Activated T-cell treated with anti-CD3 and anti-CD28 coated beads, Interleukin-2, amount 50 U/mL, for 4 hours (primary cell): ENCODE data around the gene RAD51D. TPM values are rescaled to one million over a fixed set of nuclear protein-coding genes. Genes with fewer than 3 reads are reported as not detected.
A peak's percentile ranks its signal among the peaks of the same experiment; 100 is the strongest.
"Not testable (repeated sequence)": the region's sequence is repeated elsewhere in the genome, so short reads cannot be mapped to it uniquely, and the experiment has no call there.

Source experiments
- ATAC-seq, 2 donors: fragments of 200-7000 bp; cut with Tn5 transposase; one replicate each; pipeline ENCODE4 v1.10.0; 2021
- DNase-seq: peaks from one replicate; pipeline ENCODE4 v3.0.0-alpha.2; 2020
- H3K27me3 Mint-ChIP-seq: one replicate; pipeline ENCODE4 v1.8.0; 2021; ENCODE audit warnings: low read depth, mixed read lengths
- H3K36me3 Mint-ChIP-seq: one replicate; pipeline ENCODE4 v1.8.0; 2022; ENCODE audit warnings: mixed read lengths; ENCODE audit not compliant: insufficient read depth
- H3K4me1 Mint-ChIP-seq: one replicate; pipeline ENCODE4 v1.8.0; 2021; ENCODE audit warnings: low read depth, mixed read lengths
- H3K4me3 Mint-ChIP-seq: one replicate; pipeline ENCODE4 v1.8.0; 2021; ENCODE audit warnings: mild to moderate bottlenecking, moderate library complexity, mixed read lengths
- H3K9me3 Mint-ChIP-seq: one replicate; pipeline ENCODE4 v1.8.0; 2021; ENCODE audit warnings: mixed read lengths
- total RNA-seq, 3 donors: library from RNA; stranded (reverse); gene quantifications; one replicate each; pipeline ENCODE4 v1.2.1, GENCODE V29; 2021

The RAD51D gene
- total RNA-seq, 3 donors from 2014 or later, result 20.6 to 24.5 (median 23.4) TPM

DNA sequence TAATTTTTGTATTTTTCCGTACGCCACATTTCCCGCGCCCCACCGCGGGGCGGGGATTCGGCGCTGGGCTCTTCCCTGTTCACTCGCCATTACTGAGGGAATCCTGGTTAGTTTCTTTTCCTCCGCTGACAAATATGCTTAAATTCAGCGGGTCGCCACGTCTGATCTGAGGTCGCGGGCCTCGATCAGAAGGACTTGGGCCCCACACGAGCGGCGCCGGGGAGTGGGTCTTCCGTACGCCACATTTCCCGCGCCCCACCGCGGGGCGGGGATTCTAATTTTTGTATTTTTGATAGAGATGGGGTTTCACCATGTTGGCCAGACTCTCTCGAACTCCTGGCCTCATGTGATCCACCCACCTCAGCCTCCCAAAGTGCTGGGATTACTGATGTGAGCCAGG is 31.4 kb upstream of the RAD51D start:
- not testable (repeated sequence) for DNase-seq, H3K9me3 Mint-ChIP-seq, H3K27me3 Mint-ChIP-seq, H3K36me3 Mint-ChIP-seq, H3K4me1 Mint-ChIP-seq, ATAC-seq, H3K4me3 Mint-ChIP-seq

DNA sequence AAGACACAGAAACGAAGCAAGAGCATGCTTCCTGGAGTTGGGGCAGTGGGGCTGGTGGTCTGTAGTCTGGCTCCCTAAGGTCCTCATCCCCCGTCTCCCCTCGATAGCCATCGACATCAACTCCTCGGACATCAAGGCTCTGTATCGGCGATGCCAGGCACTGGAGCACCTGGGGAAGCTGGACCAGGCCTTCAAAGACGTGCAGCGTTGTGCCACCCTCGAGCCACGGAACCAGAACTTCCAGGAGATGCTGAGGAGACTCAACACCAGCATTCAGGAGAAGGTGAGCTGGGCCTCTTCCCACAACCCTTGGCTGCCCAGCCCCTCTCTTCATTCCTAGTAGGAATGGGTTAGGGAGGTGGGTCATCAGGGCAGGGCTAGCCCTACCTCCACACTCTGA is 30.3 kb upstream of the RAD51D start:
- Mint-ChIP-seq H3K9me3 (no peaks in the 10 kb centered on the region), H3K27me3 (peaks cover 4% of the 10 kb centered on the region), H3K4me1 (no peaks in the 10 kb centered on the region), H3K36me3 (no peaks in the 10 kb centered on the region), H3K4me3 (no peak overlapping the region)
- ATAC-seq, result no peak
- no peak for DNase-seq

DNA sequence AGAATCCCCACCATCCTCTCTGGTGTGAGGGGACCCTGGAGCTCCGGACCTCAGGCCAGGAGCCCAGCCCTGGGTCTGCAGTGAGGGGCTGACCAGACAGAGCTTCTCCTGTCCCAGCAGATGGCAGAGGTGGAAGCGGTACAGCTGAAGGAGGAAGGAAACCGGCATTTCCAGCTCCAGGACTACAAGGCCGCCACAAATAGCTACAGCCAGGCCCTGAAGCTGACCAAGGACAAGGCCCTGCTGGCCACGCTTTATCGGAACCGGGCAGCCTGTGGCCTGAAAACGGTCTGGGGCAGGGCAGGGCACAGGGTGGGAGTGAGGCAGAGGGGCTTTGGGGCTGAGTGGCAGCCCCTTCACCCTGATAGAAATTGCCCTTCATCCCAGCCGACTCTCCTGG is 28.5 kb upstream of the RAD51D start:
- ATAC-seq (no peak), DNase-seq (no peak)
- Mint-ChIP-seq H3K36me3 (no peaks in the 10 kb centered on the region), H3K4me1 (no peaks in the 10 kb centered on the region), H3K9me3 (no peaks in the 10 kb centered on the region), H3K27me3 (peaks cover 4% of the 10 kb centered on the region), H3K4me3 (no peak overlapping the region)

GRCh38 chr17:35147375-35147905 is 27.8 kb upstream of the RAD51D start, which contains the start of gene UNC45B:
UNC45B (plus strand) TSS chr17:35147817; CDS start chr17:35148264, 447 bp downstream.
- Mint-ChIP-seq H3K4me1 (peaks cover under 1% of the 10 kb centered on the region), H3K36me3 (no peaks in the 10 kb centered on the region), H3K27me3 (peaks cover 3% of the 10 kb centered on the region), H3K4me3 (no peak within 1 kb of the TSS), H3K9me3 (no peaks in the 10 kb centered on the region)
- DNase-seq, result no peak
- ATAC-seq, result no peak

DNA sequence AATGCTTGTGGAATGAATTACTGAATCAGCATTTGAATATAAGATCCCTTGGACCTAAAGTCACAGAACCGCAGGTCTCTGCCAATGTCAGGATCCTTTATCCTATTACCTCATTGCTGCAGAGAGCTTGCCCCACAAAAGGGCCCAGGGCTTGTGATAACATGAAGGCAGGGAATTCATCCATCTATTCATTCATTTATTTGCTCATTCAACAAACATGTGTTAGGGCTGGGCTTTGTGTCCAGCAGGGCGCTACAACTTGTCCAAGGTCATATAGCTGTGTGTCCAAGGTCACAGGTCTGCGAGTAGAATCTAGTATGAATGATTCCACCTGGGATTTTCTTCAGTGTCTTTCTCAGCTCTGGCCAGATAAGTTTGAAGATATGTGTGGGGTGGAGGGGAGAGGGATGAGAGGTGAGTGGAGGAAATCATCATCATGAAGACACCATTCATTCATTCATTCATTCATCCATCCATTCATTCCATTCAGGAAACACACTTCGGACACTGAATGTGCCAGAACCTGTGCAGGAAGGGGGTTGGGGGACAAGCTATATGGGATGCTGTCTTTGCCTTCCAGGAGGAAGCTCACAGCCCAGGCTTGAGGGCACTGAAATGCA is 26.7 kb upstream of the RAD51D start:
- peaks cover 4% of the 10 kb centered on the region for H3K4me1 Mint-ChIP-seq
- no peak for ATAC-seq
- H3K36me3 Mint-ChIP-seq, result no peaks in the 10 kb centered on the region
- H3K27me3 Mint-ChIP-seq, result no peaks in the 10 kb centered on the region
- no peaks in the 10 kb centered on the region for H3K9me3 Mint-ChIP-seq
- H3K4me3 Mint-ChIP-seq, result no peak overlapping the region
- no peak for DNase-seq

- no peaks in the 10 kb centered on the region for H3K27me3 Mint-ChIP-seq
- H3K9me3 Mint-ChIP-seq, result no peaks in the 10 kb centered on the region
- ATAC-seq (no peak), DNase-seq (no peak)
- H3K4me1 Mint-ChIP-seq, result peaks cover 9% of the 10 kb centered on the region
- H3K4me3 Mint-ChIP-seq, result no peak overlapping the region
- no peaks in the 10 kb centered on the region for H3K36me3 Mint-ChIP-seq
These were observed 25.2 kb upstream of the RAD51D start for GRCh38 chr17:35144840-35145239.

GRCh38 chr17:35142467-35142796 is 22.8 kb upstream of the RAD51D start:
- Mint-ChIP-seq H3K36me3 (peaks cover 2% of the 10 kb centered on the region), H3K4me1 (peaks cover 9% of the 10 kb centered on the region)
- ATAC-seq, result peak in 1 of 2 donors; percentile 7

GRCh38 chr17:35141681-35142466 is 22.2 kb upstream of the RAD51D start, which contains the start of gene NLE1:
NLE1 (minus strand) TSS chr17:35142303; CDS start chr17:35142275, 28 bp downstream.
- peak; percentile 95 for ATAC-seq
- H3K4me1 Mint-ChIP-seq, result peaks cover 9% of the 10 kb centered on the region
- H3K9me3 Mint-ChIP-seq, result no peaks in the 10 kb centered on the region
- peaks cover 4% of the 10 kb centered on the region for H3K36me3 Mint-ChIP-seq
- peak within 1 kb of the TSS; percentile 88 for H3K4me3 Mint-ChIP-seq
- DNase-seq, result peak; percentile 88
- no peaks in the 10 kb centered on the region for H3K27me3 Mint-ChIP-seq

More at GRCh38 chr17:35142467-35142796, 22.8 kb upstream of the RAD51D start:
- Mint-ChIP-seq H3K27me3 (no peaks in the 10 kb centered on the region), H3K9me3 (no peaks in the 10 kb centered on the region), H3K4me3 (peak overlapping the region; percentile 88)
- DNase-seq, result no peak

- no peaks in the 10 kb centered on the region for H3K27me3 Mint-ChIP-seq
- no peaks in the 10 kb centered on the region for H3K9me3 Mint-ChIP-seq
- peaks cover 9% of the 10 kb centered on the region for H3K4me1 Mint-ChIP-seq
- H3K36me3 Mint-ChIP-seq, result peaks cover 24% of the 10 kb centered on the region
- H3K4me3 Mint-ChIP-seq, result no peak overlapping the region
- no peak for ATAC-seq
- no peak for DNase-seq
These were observed 18.6 kb upstream of the RAD51D start for GRCh38 chr17:35138218-35138617.

- Mint-ChIP-seq H3K27me3 (no peaks in the 10 kb centered on the region), H3K36me3 (peaks cover 34% of the 10 kb centered on the region), H3K4me1 (no peaks in the 10 kb centered on the region), H3K9me3 (no peaks in the 10 kb centered on the region), H3K4me3 (no peak overlapping the region)
- ATAC-seq (no peak), DNase-seq (no peak)
These were observed 15.7 kb upstream of the RAD51D start for GRCh38 chr17:35135322-35135721.

DNA sequence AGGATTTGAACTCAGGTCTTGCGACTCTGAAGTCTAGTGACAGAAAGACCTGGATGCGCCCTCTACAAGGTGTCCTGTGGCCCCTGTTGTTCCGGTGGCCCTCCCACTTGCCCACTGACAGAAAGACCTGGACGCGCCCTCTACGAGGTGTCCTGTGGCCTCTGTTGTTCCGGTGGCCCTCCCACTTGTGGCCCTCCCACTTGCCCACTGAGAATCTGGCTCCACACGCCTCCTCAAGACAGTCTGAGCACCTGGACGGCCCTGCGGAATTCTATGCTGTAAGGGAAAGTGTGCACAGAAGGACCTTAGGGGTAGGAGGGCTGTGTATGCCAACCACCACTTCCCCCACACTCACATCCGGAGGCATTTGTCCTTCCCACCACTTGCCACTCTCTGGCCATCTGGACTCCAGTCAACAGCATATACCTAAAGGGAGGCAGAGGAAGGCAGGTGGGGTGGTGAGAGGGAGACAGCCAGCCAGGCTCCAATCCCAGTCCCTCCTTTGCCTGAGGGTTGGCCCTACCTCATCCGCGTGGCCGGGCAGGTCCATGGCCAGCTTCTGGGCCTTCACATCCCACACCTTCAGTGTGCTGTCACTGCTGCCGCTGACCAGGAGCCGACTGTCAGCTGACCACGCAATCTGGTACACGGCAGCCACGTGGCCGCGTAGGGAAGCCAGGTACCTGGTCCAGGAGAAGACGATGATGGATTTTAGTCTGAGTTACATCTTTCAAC is 13.3 kb upstream of the RAD51D start:
- Mint-ChIP-seq H3K36me3 (peaks cover 34% of the 10 kb centered on the region), H3K4me1 (no peaks in the 10 kb centered on the region), H3K27me3 (no peaks in the 10 kb centered on the region), H3K9me3 (no peaks in the 10 kb centered on the region), H3K4me3 (no peak overlapping the region)
- DNase-seq (no peak), ATAC-seq (no peak)

DNA sequence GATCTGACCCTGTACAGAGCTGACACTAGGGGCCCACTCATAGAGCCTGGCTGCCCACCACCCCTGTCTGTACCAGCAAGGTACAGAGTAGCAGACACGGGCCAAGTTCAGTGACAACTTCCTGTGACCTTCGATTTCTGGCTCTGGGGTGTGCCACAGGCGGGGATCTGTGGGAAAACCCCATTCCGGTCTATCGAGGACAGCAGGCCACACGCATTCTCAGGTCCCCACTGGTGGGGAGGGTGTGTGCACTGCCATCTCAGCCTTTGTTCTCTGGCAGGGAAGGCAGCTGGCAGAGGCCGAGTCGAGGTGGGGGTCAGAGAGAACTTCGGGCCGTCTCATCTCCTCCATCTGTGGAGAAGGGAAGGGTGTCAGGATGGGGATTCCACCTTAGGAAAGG is 12.4 kb upstream of the RAD51D start:
- no peak for ATAC-seq
- no peaks in the 10 kb centered on the region for H3K27me3 Mint-ChIP-seq
- peaks cover 34% of the 10 kb centered on the region for H3K36me3 Mint-ChIP-seq

DNA sequence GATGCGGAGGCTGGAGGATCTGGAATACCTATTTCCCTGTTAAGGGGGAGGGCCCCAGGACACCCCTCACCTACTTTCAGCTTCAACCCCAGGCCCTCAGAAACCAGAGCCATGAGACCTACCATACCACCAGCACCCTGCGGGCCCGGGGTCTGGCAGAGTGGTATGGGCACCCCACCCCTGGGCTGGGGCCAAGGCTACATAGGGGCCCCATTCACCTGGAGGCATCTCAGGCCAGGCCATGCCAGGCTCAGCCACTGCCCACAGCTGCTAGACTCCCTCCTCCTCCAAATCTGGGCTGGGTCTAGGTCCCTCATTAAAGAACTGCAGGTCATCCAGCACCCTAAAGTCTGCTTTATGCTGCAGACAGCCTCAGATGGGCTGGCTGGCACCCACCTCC is 10.7 kb upstream of the RAD51D start:
- peaks cover 25% of the 10 kb centered on the region for H3K36me3 Mint-ChIP-seq
- H3K27me3 Mint-ChIP-seq, result no peaks in the 10 kb centered on the region
- no peaks in the 10 kb centered on the region for H3K9me3 Mint-ChIP-seq
- no peaks in the 10 kb centered on the region for H3K4me1 Mint-ChIP-seq
- no peak overlapping the region for H3K4me3 Mint-ChIP-seq
- ATAC-seq, result no peak
- DNase-seq, result no peak

More for the DNA sequence above, 12.4 kb upstream of the RAD51D start:
- no peaks in the 10 kb centered on the region for H3K4me1 Mint-ChIP-seq
- no peaks in the 10 kb centered on the region for H3K9me3 Mint-ChIP-seq
- no peak overlapping the region for H3K4me3 Mint-ChIP-seq
- DNase-seq, result no peak

DNA sequence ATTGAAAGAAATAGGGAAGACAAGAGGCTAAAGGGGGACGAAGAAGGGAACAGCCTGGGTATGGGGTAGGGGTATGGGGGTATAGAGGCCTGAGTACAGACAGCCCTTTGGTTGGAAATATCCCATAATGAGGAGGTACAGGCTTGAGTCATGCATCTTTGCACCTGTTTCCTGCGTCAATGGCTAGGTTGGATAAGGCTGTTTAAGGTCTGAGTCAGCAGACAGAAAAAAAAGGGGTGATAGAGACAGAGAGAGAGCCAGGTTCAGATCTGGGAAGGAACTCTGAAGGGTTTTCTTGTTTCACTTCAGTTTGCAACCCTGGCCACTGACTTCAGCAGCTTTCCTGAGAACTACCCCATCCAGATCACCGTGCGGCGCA is 10.3 kb upstream of the RAD51D start:
- peak; percentile 16 to 20 for ATAC-seq
- no peak for DNase-seq
- H3K9me3 Mint-ChIP-seq, result no peaks in the 10 kb centered on the region
- H3K4me1 Mint-ChIP-seq, result no peaks in the 10 kb centered on the region
- H3K4me3 Mint-ChIP-seq, result no peak overlapping the region
- H3K36me3 Mint-ChIP-seq, result peaks cover 25% of the 10 kb centered on the region
- no peaks in the 10 kb centered on the region for H3K27me3 Mint-ChIP-seq
